Stimulated activated CD8-positive, alpha-beta memory T cell treated with anti-CD3 and anti-CD28 coated beads, Interleukin-2, amount 100 ng/mL, for 48 hours (primary cell): ENCODE measurements around the gene RNF224.

Source experiments
- DNase-seq, 2 donors: peaks; one replicate each; pipeline ENCODE4 v3.0.0-alpha.2; 2020; ENCODE audit warnings: low read depth in 2 of 2

RNF224 gene

DNA sequence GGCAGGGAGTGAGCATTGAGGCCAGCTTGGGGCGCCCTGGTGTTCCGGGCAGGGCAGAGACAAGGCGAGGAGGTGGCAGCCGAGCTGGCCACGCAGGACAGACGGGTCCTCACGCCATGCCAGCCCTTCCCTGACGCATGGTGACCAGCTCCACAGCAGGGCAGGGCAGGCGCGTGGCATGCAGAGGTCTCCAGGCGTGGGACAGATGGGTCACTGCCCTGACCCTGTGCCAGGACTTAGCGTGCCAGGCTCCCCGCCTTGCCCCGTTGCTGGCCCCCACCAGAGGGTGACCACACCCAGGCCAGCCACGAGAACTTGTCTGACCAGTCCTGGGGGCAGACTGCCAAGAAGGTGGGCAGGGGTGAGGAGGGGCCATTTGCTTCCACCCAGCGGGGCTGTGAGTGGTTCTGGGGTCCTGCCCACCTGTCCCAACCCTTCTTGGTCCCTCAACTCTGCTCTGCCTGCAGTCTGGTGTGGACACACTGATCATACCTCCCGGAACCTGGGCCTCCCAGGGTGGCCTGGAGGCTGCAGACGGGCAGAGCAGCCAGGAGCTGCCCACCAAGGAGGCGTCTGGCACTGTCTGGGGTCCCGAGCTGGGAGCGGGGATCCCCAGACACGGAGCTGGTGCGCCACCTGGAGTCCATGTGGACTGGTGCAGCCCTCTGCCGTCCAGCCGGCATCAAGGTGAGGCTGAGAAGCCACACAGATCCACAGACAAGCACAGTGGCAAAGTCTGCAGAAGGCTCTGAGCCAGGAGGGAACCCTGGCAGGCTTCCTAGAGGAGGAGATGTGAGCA is at the start of gene RNF224:
RNF224 (plus strand) TSS at position 449 of the 799 bp plus-strand sequence. CDS start 834 bp downstream, outside the sequence.
- peak; percentile 73 to 79 for DNase-seq

DNA sequence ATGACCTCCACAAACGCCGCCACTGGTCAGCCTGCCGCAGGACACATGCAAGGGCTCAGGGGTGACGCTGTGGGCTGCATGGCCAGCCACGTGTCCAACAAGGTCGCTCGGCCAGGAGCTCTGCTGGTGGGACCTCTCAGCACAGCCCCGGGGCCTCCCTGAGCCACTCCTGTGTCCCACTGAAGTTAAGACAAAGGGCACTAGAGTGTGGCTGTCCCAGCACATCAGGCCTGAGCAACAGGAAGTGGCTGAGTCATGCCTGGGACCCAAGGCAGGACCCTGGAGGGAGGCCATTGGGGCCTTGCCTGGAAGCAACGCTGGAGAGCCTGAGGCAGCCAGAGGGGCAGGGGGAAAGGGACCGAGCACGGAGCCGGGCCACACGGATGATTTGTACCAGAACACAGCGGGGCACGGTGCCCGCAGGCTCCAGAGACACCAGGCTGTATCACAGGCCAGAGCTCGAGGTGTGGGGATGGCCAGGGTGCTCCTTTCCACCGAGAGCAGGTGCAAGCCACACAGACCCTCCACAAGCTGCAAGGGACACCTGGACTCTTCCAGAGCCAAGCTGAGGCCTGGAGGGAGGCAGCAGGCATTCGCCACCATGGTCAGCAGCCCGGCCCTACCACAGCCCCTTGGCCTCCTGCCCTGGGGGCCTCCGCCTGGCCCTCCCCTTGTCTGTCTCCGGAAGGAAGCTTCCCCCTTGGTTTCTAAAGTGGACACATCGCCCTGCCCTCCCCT is 48.9 kb upstream of the RNF224 start:
- no peak for DNase-seq

DNA sequence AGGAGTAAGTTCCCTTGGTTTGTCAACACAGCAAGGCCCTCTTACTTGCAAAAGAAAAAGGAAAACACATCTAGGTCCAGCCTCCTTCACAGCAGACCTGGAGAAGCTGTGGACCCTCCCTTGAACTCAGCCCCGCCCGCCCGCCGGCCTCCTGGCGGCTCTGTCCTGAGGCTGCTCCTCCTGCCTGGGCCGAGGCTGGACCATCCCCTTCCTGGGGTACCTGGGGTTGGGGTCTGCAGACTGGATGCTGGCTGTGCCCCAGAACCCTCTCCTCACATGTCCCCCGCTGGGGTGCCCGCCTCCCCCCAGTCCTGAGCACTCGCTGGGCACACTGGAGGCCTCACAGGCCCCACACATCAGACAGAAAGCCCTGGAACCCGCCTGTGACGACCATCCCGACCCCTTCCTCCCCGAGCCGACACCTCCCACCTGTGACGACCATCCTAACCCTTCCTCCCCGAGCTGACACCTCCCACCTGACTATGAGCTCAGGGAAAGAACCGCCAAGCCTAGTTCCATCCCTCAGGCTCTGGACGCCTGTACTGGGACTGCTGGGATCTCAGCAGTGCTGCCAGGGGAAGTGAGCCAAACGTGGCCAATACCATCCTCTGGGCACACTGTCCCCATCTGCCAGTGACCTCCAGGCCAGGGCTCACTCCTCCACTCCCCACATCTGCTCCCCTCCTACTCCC is 48.2 kb upstream of the RNF224 start:
- DNase-seq, result no peak

DNA sequence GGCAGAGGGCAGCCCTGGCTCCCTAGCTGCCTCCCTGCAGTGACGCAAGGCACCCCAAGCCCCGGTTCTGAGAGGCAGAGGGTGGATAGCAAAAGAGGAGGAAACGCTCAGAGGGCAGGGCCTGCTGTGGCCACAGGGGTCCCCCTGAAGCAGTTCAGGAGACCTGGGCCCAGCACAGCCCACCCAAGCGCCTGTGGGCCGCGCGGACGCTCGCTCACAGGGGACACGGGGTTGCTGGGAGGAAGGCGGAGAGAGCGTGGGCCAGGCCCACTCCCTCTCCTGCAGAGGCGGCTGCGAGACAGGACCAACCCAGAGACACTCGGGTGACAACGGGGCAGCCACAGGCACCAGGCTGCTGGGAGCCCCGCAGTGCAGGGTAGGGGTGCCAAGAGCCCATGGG is 47.5 kb upstream of the RNF224 start:
- DNase-seq, result no peak

DNA sequence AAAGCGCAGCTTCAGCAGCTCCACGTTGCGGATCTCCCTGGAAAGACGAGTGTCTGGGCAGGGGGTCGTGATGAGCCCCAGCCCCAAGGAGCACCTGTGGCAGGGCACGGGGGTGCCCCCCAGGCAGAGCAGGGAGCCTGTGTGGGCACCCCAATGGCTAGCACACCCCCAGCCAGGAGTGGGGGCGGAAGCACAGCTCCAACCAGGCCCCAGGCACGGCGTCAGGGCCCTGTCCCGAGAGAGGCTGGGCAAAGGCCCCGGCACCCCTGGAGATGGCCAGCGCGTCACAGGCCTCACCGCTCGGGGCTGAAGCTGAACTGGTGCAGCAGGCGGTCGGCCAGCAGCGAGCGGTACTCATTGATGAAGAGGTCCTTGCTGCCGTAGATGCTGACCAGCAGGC is 46.8 kb upstream of the RNF224 start:
- DNase-seq, result no peak

DNA sequence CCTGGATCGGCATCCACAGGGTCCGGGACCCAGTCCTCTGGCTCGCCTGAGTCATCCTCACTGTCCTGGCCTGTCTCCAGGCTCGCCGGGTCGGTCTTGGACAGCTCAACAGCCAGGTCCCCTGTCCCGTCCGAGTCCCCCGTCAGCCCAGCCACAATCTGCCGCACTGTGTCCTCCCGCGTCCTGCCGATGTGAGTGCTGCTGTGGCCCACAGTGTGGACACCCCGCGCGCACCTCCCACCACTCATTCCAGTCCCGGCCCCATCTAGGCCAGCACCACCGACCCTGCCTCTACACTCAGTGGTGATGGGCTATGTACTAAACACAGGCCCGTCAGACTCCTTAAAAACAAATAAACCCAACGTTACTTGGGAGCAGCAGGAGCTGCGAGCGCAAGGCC is 45.6 kb upstream of the RNF224 start:
- no peak for DNase-seq

DNA sequence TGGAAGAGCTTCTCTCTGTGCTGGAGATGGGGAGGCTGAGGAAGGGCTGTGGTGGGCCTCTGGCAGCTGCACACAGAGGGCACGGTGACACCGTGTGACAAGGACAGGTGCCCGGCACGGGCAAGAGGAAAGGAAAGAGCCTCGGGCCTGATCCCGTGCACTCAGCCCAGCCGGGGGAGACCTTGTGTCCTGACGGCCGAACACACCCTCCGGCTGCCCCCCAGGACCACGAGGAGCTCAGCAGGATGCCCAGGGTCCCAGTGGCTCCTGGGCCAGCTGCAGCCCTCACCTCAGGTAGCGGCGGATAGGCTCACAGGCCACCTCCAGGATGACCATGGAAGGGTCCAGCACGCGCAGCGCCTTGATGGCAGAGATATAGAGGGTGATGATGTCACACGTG is 44.5 kb upstream of the RNF224 start:
- no peak for DNase-seq

DNA sequence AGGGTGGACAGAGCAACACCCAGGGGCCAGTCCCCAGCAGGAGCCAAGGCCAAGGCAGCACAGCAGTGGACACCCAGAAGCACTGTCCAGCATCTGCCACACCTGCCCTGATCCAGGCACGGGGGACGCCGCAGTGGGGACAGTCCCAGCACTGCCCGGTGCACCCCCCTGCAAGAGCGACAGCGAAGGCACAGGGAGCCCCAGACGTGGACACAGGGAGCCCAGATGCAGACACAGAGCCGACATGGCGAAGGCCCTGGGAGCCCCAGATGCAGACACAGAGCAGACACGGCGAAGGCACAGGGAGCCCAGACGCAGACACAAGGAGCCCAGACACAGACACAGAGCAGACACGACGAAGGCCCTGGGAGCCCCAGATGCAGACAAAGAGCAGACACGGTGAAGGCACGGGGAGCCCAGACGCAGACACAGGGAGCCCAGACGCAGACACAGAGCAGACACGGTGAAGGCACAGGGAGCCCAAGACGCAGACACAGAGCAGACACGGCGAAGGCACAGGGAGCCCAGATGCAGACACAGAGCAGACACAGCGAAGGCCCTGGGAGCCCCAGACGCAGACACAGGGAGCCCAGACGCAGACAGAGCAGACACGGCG is 43.2 kb upstream of the RNF224 start:
- DNase-seq, result no peak

DNA sequence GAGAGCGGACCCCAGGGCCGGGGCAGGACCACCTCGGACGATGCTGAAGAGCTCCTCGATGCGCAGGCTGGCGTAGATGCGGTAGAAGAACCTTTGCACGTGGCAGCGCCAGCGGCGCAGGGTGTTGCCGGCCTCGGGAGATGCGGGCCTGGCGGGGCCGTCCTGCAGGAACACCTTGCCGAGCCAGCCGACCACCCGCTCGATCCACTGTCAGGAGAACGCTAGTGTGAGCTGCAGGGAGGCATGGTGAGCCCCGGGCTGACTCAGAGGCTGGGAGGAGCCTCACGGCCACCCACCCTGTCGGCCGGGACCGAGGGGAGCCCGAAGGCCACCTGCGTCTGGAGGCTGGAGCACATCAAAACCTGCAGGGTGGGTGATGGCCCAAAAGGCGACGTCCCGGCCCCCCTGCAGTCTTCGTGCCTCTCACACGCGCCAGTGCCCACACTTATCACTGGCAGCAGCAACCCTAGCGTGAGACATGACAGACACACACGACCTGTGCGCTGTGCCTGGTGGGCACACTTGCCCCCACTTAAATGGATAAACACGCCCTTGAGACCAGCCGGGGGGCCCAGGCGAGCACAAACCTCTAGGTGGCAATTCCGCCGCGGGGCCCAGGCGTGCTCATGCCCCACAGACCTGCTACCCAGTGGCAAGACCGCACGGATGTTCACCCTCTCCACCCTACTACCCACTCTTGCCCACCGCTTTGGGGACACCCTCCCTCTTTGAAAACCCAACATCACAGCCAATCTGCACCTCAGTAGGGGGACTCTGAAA is 42.2 kb upstream of the RNF224 start:
- no peak for DNase-seq

DNA sequence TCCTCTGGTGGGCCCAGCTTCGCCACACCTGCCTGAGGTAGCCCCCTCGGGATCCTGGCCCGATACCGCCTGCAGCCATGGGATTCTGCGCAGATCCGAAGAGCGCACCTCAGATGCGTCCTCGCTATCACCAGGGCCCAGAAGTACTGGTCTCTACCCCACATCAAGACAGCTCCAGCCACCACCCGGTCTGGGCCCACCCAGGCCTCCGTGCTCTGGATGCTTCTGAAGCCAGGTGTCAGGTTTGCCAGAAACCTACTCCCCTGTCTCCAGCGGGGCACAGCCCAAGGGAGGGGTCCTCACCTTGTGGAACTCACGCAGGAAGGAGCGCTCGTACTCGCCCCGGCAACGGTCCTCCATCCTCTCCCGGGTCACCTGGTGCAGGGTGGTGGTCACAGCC is 41.4 kb upstream of the RNF224 start:
- DNase-seq, result no peak

DNA sequence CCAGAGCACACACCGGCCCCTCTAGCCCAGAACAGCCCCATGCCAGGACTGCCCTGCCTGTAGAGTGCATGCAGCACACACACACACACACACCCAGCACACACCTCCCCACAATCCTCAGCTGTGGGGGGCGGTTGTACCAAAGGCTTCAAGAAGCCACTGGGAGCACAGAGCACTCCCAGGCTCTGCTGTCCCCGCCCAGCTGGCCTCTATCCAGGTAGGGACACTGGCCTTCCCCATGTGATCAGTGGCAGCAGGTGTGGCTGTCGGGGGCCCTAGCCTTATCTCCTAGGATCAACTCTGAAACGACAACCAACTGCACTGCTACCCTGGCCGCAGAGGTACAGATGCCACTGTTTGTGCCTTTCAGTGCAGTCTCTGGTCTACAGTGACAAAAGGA is 40.9 kb upstream of the RNF224 start:
- DNase-seq, result no peak

DNA sequence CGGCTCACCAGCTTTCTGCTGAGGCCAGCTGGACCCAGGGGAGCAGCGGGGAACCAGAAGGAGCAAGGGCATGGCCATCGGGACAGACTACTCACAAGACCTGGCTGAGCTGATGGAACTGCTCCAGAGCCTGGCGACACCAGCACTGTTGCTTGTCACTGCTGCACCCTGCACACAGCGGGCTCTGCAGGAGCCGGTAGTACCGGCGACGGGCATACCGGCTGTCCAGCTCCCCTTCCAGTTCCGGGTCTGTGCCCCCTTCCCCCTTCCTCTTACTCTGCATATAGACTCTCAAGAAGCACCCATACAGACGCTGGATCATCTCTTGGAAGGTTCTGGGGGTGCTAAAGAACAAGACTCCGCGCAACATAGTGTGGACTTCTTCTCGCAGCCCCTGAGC is 39.9 kb upstream of the RNF224 start:
- DNase-seq, result no peak

DNA sequence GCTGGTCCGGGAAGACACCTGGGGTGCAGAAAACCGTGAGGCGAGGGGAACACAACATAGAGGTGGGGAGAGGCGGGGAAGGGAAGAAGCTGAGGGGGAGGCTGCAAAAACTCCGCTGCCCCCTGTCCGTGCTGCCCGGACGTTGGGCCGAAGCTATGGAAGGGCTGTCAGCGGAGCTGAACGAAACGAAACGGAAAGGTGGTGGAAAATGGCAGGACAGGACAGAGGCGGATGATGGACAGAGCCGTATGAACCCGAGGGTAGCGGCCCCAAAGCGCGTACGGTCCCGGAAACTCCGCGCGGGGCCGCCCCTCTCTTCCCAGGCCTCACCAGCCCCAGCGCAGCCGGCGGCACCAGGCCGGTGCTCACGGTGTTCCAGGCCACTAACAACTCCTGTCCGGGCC is 39.2 kb upstream of the RNF224 start:
- no peak for DNase-seq

DNA sequence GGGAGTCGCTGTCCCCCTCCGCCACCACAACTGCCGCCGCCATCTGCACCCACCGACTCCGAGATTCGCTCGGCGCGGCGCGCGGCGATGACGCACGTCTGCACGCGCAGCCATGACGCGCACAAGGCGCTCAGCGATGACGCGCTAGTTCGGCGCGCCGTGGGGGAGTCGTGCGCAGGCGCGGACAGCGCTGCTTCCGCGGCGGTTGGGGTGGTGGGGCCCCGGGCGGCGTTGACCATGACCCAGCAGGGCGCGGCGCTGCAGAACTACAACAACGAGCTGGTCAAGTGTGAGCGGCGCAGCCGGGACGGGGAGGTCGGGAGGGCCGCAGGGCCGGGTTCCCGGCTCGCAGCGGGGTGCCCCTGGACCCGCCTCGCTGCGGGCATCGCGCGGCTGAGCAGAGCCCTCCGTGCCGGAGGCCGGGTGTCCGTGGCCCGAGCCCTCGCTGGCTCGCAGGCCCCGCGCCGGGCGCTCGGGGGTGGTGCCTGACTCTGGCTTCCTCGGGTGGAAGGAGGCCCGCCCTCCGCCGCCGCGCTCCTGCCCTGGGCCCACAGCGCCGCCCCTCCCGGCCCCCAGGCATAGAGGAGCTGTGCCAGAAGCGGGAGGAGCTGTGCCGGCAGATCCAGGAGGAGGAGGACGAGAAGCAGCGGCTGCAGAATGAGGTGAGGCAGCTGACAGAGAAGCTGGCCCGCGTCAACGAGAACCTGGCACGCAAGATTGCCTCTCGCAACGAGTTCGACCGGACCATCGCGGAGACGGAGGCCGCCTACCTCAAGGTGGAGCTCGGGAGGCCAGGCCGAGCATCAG is 38.6 kb upstream of the RNF224 start, which contains the start of the genes ANAPC2 and SSNA1:
ANAPC2 (minus strand) TSS at position 71 of the 807 bp plus-strand sequence; CDS start at position 43, 28 bp downstream.
SSNA1 (plus strand) TSS at position 187 of the 807 bp plus-strand sequence; CDS start at position 238, 51 bp downstream.
- DNase-seq, result peak; percentile 91 to 95

DNA sequence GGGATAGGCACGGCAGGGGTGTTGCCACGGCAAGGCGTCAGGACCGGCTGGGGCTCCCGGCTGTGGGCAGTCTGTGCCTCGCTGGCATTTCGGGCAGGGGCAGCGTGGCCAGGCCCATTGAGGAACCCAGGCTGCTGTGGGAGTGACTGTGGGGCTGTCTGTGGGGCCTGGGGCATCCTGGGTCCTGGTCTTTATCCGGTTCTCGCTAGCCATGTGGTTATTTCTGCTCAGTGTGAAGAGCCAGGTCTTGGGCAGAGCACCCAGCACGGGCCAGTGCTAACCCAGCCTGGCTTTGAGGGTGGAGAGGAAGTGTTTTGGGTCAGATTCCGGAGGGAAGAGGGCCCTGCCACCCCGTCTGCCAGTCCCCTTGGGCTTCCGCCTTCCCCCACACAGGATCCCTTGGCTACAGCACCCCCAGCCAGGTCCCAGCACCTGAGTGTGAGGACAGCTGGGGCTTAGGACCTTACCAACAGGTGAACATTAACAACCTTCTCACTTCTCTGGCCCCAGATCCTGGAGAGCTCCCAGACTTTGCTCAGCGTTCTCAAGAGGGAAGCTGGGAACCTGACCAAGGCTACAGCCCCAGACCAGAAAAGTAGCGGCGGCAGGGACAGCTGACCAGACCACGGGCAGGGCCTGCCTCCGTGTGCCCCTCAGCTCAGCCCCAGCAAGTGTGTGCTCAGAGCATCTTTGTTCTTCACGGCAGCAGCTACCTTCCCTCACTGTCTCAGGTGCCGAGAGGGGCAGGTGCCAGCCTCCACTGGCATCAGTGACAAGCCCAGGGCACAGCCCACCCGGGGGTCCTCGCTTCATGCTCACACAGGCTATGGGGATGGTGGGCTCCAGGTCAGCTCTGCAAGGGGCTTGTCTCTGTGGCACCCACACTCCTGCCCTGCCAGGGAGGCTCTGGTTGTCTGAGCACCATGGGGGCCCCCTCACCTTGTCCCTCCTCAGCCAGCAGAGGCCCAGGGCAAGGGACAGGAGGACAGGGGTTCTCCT is 37.7 kb upstream of the RNF224 start:
- no peak for DNase-seq

DNA sequence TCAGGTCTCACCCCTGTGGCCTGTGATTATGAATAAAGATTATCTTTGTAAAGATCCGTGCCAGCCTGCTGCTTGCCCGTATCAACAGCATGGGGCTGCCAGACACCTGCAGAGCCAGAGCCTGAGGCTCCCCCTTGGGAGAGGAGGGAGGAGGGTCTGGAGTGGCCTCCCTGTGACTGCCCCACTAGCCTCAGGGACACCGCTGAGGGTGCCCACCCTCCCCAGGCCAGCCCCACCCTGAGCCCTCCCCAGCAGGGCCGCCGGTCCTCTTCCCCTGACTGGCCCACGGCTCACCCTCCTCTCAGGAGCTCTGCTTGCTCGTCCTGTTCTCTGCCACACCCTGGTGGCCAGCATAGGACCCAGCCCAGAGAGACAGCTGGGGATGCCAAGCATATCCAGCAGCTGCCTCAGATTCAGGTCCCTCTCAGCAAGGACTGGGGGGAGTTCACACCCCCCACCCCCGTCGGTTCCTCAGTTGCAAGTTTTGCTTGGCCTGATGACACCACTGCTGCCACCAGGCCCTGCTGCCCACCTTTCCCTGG is 36.9 kb upstream of the RNF224 start:
- no peak for DNase-seq

DNA sequence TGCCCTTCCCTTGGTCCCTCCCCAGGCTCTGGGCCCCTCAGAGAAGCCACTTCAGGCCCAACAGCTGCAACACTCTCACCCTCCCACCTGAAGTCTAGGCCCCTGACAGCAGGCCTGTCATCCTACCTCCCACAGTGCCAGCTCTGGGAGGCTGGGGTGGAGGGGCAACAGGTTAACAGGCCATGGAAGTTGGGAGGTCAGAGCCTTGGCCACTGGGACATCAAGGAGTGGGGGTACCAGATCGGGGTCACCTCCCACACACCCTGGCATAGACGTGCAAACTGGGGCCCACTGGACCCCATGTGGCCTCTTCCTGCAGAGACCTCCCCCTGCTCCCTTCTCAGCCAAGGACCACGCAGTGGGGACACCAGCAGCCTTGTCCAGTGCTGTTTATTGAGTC is 36.1 kb upstream of the RNF224 start:
- DNase-seq, result no peak

DNA sequence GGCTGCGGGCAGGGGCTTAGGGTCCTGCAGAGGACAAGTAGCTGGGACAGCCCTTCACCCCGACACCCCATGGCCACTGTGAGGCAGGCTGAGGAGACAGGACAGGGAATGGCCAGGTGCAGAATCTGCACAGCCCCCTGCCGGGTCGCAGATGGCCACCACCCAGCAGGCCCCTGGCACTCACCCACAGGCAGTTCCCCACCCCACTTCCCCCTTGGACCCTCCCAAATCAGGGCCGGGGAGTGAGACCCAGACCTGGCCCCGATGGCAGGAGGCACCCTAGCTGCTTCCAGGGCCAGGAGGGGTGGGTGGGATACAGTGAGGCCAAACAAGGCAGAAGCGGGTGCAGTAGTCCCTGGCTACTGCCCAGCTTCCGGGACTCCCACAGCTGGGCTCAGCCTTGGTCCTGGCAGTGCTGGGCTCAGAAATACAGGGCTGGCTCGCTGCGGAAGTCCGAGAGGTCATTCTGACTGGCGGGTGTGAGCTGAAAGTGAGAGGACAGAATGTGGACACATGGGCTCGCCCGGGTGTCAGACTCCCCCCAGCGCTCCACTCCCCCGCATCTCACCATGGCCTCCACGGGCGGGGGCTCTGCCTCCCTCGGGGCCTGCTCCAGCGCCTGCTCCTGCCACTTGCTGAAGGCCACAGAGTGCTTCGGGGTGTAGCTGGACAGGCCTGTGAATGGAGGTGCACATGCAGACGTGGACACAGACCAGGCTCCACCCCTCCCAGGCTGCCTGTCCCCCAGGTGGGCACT is 35.4 kb upstream of the RNF224 start:
- DNase-seq, result no peak
